ENCODE results near the gene RPS6KA2.

- TF ChIP-seq POLR2A (IDR thresholded peaks at IDR 0.05; ENCODE audit: low read depth, low read length) (no peak), CTCF (IDR thresholded peaks at IDR 0.05; ENCODE audit: extremely low read depth in 1 of 2, insufficient read depth in 1 of 2, low read depth in 1 of 2, low read length in 2 of 2) (no peak), MYC (IDR thresholded peaks at IDR 0.05; ENCODE audit: low read depth, low read length) (no peak), POLR2AphosphoS5 (IDR thresholded peaks at IDR 0.05; ENCODE audit: insufficient read depth, low read depth, low read length) (no peak), MAX (IDR thresholded peaks at IDR 0.05; ENCODE audit: insufficient read depth, insufficient read length) (no peak)
These were observed 31.8 kb downstream of the RPS6KA2 start for GRCh38 chr6:166595061-166595780.

All from endothelial cell of umbilical vein (primary cell).